Sigmoid colon (tissue), 7 donors: ENCODE data around the gene FAM162A. TPM values are rescaled to one million over a fixed set of nuclear protein-coding genes. Genes with fewer than 3 reads are reported as not detected.

ENCODE experiments used
- DNase-seq: peaks from one replicate; pipeline ENCODE4 v3.0.0-alpha.2; 2019
- H3K27ac ChIP-seq, 4 donors: fragments of 200-600 bp; sonication (generic); one replicate each; pipeline ENCODE4 v1.5.1; 2016 to 2019; ENCODE audit warnings: mild to moderate bottlenecking in 1 of 4
- H3K27me3 ChIP-seq, 3 donors: fragments of 200-600 bp; sonication (generic); one replicate each; pipeline ENCODE4 v1.5.1; 2019; ENCODE audit warnings: mild to moderate bottlenecking in 1 of 3
- H3K36me3 ChIP-seq, 4 donors: fragments of 200-600 bp; sonication (generic); one replicate each; pipeline ENCODE4 v1.5.1; 2016 to 2019
- H3K4me1 ChIP-seq, 4 donors: fragments of 200-600 bp; sonication (generic); one replicate each; pipeline ENCODE4 v1.5.1; 2017 to 2019
- H3K4me3 ChIP-seq, 4 donors: fragments of 200-600 bp; sonication (generic); one replicate each; pipeline ENCODE4 v1.5.1; 2017 to 2019; ENCODE audit warnings: mild to moderate bottlenecking in 2 of 4, moderate library complexity in 1 of 4
- H3K9me3 ChIP-seq, 4 donors: fragments of 200-600 bp in 3 of 4; sonication (generic) in 3 of 4; one replicate each; pipeline versions ENCODE4 v1.5.1 to v1.6.1; 2013 to 2019
- EP300 ChIP-seq, 4 donors: sonication (generic); formaldehyde crosslinking; IDR thresholded peaks; one replicate each; pipeline ENCODE4 v1.6.1; 2017; ENCODE audit warnings: antibody characterized with exemption in 4 of 4
- POLR2A ChIP-seq, 2 donors: fragments of 450-650 bp; IDR thresholded peaks; one replicate each; pipeline ENCODE4 v1.6.1; 2016; ENCODE audit warnings: antibody characterized with exemption in 2 of 2, mild to moderate bottlenecking in 2 of 2, moderate library complexity in 2 of 2
- POLR2AphosphoS5 ChIP-seq, 4 donors: sonication (generic); formaldehyde crosslinking; IDR thresholded peaks; one replicate each; pipeline ENCODE4 v1.6.1; 2017; ENCODE audit warnings: antibody characterized with exemption in 4 of 4
- WGBS, 2 donors: extraction: QIAGEN DNeasy Blood & Tissue Kit; methylation state at CpG; one replicate each; pipeline ENCODE4 v1.1.7; 2013; 5-methylcytosine and 5-hydroxymethylcytosine counted together
- intact Hi-C: fragments of 100-400 bp; cut with DNase I; formaldehyde crosslinking; loops from one replicate; pipeline ENCODE4 v1.15.1; 2023
- polyA plus RNA-seq, 3 donors: library from polyadenylated mRNA; stranded (reverse); fragments of 200-250 nt; gene quantifications; one replicate each; pipeline ENCODE4 v1.2.3, GENCODE V29; 2013
- total RNA-seq, 4 donors: library from RNA; depleted of rRNA; stranded (reverse); fragments of >200 nt; gene quantifications; one replicate each; pipeline ENCODE4 v1.1.0, GENCODE V29; 2016
- TF ChIP-seq, protein P1 (sequence below), 4 experiments: fragments of 450-650 bp in 3 of 4; fragments of 200-600 bp in 1 of 4; IDR thresholded peaks; one replicate each; pipeline ENCODE4 v1.5.1; 2016 to 2019; ENCODE audit warnings: antibody characterized with exemption in 4 of 4, mild to moderate bottlenecking in 3 of 4, moderate library complexity in 2 of 4
- donor health status: healthy with polysubstance abuse.
- donor health status: Bipolar disorder and iron deficiency.
- donor health status: healthy.

Gene FAM162A
- total and polyA plus RNA-seq, 7 donors: 37.1 to 298 (median 56.6) TPM

DNA sequence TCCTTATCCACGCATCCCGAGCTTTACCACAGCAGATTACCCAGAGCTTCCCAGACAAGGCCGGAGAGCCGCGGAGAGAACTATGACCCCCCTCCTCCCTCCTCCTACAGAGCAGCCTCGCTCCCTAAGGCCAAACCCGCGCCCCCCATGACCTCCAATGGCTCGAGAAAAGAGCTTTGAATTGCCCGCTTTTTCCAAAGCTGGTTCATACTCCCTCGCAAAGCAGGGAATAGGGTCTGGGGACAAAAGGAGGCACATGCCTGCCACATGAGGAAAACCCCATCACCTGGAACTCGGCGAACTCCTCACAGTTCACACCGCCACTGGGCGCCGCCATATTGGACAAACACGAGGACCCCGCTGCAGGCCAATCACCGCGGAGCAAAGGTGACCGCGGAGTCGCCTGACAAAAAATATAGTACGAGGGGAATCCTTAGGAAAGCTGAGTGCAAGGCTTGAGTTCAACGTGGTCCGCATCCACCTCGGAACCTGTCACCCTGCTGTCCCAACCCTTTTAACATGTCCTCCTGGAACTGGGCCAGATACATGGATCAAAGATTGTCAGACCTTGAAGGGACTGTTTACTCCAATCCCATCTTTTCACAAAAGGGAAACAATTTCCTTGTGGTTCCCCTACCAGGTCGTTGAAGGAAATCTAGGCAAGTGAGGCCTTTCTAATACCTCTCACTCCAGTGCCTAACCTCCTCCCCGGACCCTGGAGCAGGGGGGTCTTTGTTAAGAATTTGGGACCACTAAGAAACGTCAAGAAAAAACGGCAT, 905 bp upstream of the FAM162A start, which contains the start of gene MIX23:
Gene MIX23, minus strand, starts transcription at position 344 of the 779 bp plus-strand sequence. Its CDS starts 7 bp downstream, at position 337.
- TF ChIP-seq POLR2AphosphoS5 (IDR thresholded peaks at IDR 0.05) (peak; percentile 46 to 84 (median 74)), EP300 (IDR thresholded peaks at IDR 0.05) (no peak), POLR2A (IDR thresholded peaks at IDR 0.05) (peak; percentile 24 to 34)
- TF ChIP-seq, protein P1, sequence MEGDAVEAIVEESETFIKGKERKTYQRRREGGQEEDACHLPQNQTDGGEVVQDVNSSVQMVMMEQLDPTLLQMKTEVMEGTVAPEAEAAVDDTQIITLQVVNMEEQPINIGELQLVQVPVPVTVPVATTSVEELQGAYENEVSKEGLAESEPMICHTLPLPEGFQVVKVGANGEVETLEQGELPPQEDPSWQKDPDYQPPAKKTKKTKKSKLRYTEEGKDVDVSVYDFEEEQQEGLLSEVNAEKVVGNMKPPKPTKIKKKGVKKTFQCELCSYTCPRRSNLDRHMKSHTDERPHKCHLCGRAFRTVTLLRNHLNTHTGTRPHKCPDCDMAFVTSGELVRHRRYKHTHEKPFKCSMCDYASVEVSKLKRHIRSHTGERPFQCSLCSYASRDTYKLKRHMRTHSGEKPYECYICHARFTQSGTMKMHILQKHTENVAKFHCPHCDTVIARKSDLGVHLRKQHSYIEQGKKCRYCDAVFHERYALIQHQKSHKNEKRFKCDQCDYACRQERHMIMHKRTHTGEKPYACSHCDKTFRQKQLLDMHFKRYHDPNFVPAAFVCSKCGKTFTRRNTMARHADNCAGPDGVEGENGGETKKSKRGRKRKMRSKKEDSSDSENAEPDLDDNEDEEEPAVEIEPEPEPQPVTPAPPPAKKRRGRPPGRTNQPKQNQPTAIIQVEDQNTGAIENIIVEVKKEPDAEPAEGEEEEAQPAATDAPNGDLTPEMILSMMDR (IDR thresholded peaks at IDR 0.05): no peak
- H3K9me3 ChIP-seq: no peaks in the 10 kb centered on the region
- WGBS, 2 donors: 0% methylated on average over 31 of the region's 31 CpGs
- intact Hi-C loops: loop anchor here (5.0 to 10.0 kb wide), 2 partner anchors 129 to 838 kb away; partner anchors contain the start of genes KPNA1 and POLQ
- H3K4me3 ChIP-seq: peak within 1 kb of the TSS; percentile 56 to 76 (median 72)
- H3K36me3 ChIP-seq: peaks cover 0 to 7% (median 0%) of the 10 kb centered on the region in 4 donors
- peaks cover 0 to 31% (median 26%) of the 10 kb centered on the region in 4 donors for H3K4me1 ChIP-seq
- H3K27ac ChIP-seq: peak within 1 kb of the TSS; percentile 90 to 93 (median 92)
- peak; percentile 91 for DNase-seq
- no peaks in the 10 kb centered on the region for H3K27me3 ChIP-seq

DNA sequence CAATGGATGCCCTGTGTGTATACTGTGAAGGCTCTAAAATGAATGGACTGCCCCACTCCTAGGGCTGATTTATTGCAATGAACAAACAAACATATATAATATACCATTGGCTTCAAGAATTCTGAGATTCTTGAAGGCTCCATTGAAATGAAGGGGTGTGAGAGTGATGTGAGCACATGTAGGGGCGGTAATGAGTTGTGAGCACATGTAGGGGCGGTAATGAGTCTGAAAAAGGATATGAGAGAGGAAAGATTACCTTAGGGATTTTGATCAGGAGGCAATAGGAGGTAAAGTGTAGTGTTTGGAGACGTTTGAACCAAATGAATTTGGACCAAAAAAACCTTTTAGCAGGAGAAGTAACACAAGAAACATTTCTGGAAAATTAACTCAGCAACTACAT, 3.7 kb downstream of the FAM162A start:
- Histone ChIP-seq H3K4me1 (peaks cover 0 to 32% (median 19%) of the 10 kb centered on the region in 4 donors), H3K27ac (no peak overlapping the region), H3K36me3 (peaks cover 0 to 7% (median 0%) of the 10 kb centered on the region in 4 donors), H3K9me3 (no peaks in the 10 kb centered on the region), H3K27me3 (no peaks in the 10 kb centered on the region), H3K4me3 (no peak overlapping the region)
- intact Hi-C loops: loop anchor here (10.0 kb wide), 1 partner anchor 843 kb away; the partner anchor contains the start of gene POLQ
- whole genome bisulfite sequencing, 2 donors: 81 to 87% methylated on average over 3 of the region's 3 CpGs
- TF ChIP-seq POLR2A (IDR thresholded peaks at IDR 0.05) (no peak), EP300 (IDR thresholded peaks at IDR 0.05) (no peak), POLR2AphosphoS5 (IDR thresholded peaks at IDR 0.05) (no peak)
- TF ChIP-seq, protein P1 (IDR thresholded peaks at IDR 0.05): no peak
- DNase-seq: no peak

DNA sequence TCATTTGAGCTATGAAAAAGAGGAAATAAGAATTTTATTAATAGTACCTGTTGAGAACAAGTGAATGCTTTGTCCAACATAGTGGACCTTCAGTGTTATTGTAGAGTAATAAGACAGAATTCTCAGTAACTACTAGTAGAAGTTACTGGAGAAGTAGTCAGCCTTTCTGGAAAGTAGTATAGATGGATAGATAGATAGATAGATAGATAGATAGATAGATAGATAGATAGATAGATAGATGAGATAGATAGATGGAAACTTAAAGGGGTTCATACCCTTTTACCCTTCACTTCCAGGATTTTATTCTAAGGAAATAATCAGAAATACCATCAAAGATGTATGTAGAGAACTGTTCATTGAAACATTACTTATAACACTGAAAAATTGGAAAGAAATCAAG, 5.2 kb downstream of the FAM162A start:
- DNase-seq: no peak
- H3K27ac ChIP-seq: no peak overlapping the region
- H3K9me3 ChIP-seq: no peaks in the 10 kb centered on the region
- H3K36me3 ChIP-seq: peaks cover 0 to 7% (median 0%) of the 10 kb centered on the region in 4 donors
- H3K4me1 ChIP-seq: peaks cover 0 to 38% (median 23%) of the 10 kb centered on the region in 4 donors
- TF ChIP-seq POLR2A (IDR thresholded peaks at IDR 0.05) (no peak), POLR2AphosphoS5 (IDR thresholded peaks at IDR 0.05) (no peak), EP300 (IDR thresholded peaks at IDR 0.05) (no peak)
- TF ChIP-seq, protein P1 (IDR thresholded peaks at IDR 0.05): no peak
- no peaks in the 10 kb centered on the region for H3K27me3 ChIP-seq
- no peak overlapping the region for H3K4me3 ChIP-seq
- intact Hi-C loops: loop anchor here (10.0 kb wide), 1 partner anchor 844 kb away; the partner anchor contains the start of gene POLQ

DNA sequence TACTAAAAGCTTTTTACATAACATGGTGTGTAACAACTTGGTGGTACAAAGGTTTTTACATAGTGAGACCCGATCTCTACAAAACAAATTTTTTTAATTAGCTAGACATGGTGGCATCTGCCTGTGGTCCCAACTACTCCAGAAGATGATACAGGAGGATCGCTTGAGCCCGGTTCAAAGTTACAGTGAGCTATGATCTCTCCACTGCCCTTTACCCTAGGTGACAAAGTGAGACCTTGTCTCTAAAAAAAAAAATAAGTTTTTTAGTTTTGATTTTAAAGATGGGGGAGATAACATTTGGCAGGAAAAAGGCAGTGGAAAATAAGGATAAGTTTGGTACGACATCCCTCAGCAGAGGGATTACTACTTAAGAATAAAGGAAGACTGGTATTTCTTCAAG, 5.9 kb downstream of the FAM162A start:
- H3K9me3 ChIP-seq: no peaks in the 10 kb centered on the region

More for the DNA sequence above, 5.9 kb downstream of the FAM162A start:
- peaks cover 0 to 33% (median 18%) of the 10 kb centered on the region in 4 donors for H3K4me1 ChIP-seq
- peak overlapping the region in 2 of 4 donors; percentile 33 to 55 for H3K27ac ChIP-seq
- intact Hi-C loops: loop anchor here (5.0 to 10.0 kb wide), 2 partner anchors 167 to 845 kb away; partner anchors contain the start of gene POLQ
- no peak for TF ChIP-seq POLR2AphosphoS5 (IDR thresholded peaks at IDR 0.05)
- TF ChIP-seq, protein P1 (IDR thresholded peaks at IDR 0.05): no peak
- TF ChIP-seq POLR2A (IDR thresholded peaks at IDR 0.05): no peak
- TF ChIP-seq EP300 (IDR thresholded peaks at IDR 0.05): no peak
- H3K36me3 ChIP-seq: peaks cover 0 to 7% (median 0%) of the 10 kb centered on the region in 4 donors
- 87 to 94% methylated on average over 4 of the region's 4 CpGs for WGBS, 2 donors
- no peak overlapping the region for H3K4me3 ChIP-seq
- no peak for DNase-seq
- H3K27me3 ChIP-seq: no peaks in the 10 kb centered on the region
